Activated naive CD4-positive, alpha-beta T cell treated with anti-CD3 and anti-CD28 coated beads, Interleukin-2, amount 10 ng/mL, durations not matched to agents 7 days and 5 days (primary cell): ENCODE data around the gene AZIN2.

ENCODE experiments used
- CTCF ChIA-PET: fragments of 350-600 bp; sonication (Branson Sonifier 250); formaldehyde crosslinking; loops from one replicate; lab custom pipeline; 2021; ENCODE audit warnings: antibody characterized with exemption; lab: Charles Lee
- DNase-seq: peaks from one replicate; pipeline ENCODE4 v3.0.0-alpha.2; 2020
- H3K27ac Mint-ChIP-seq: one replicate; pipeline ENCODE4 v1.8.0; 2021; ENCODE audit warnings: mild to moderate bottlenecking, moderate library complexity, mixed read lengths
- H3K27me3 Mint-ChIP-seq: one replicate; pipeline ENCODE4 v1.8.0; 2021; ENCODE audit warnings: mild to moderate bottlenecking, mixed read lengths
- H3K36me3 Mint-ChIP-seq: one replicate; pipeline ENCODE4 v1.8.0; 2021; ENCODE audit warnings: mixed read lengths
- H3K4me1 Mint-ChIP-seq: one replicate; pipeline ENCODE4 v1.8.0; 2021; ENCODE audit warnings: mixed read lengths
- H3K4me3 Mint-ChIP-seq: one replicate; pipeline ENCODE4 v1.8.0; 2021; ENCODE audit warnings: mild to moderate bottlenecking, moderate library complexity, mixed read lengths
- H3K9me3 Mint-ChIP-seq: one replicate; pipeline ENCODE4 v1.8.0; 2021; ENCODE audit warnings: mixed read lengths

AZIN2 gene

GRCh38 chr1:33165209-33165608 lies 84.3 kb downstream of the AZIN2 start:
- Mint-ChIP-seq H3K27me3 (no peaks in the 10 kb centered on the region), H3K4me3 (no peak overlapping the region), H3K4me1 (no peaks in the 10 kb centered on the region), H3K27ac (no peak overlapping the region), H3K36me3 (peaks cover 5% of the 10 kb centered on the region), H3K9me3 (no peaks in the 10 kb centered on the region)
- no peak for DNase-seq
- CTCF ChIA-PET: no interaction called here

- Mint-ChIP-seq H3K27me3 (no peaks in the 10 kb centered on the region), H3K9me3 (no peaks in the 10 kb centered on the region), H3K4me1 (no peaks in the 10 kb centered on the region), H3K27ac (no peak overlapping the region), H3K36me3 (peaks cover 5% of the 10 kb centered on the region), H3K4me3 (no peak overlapping the region)
- no peak for DNase-seq
- CTCF ChIA-PET: no interaction called here
Measured at GRCh38 chr1:33165809-33166208, 84.9 kb downstream of the AZIN2 start.

DNA sequence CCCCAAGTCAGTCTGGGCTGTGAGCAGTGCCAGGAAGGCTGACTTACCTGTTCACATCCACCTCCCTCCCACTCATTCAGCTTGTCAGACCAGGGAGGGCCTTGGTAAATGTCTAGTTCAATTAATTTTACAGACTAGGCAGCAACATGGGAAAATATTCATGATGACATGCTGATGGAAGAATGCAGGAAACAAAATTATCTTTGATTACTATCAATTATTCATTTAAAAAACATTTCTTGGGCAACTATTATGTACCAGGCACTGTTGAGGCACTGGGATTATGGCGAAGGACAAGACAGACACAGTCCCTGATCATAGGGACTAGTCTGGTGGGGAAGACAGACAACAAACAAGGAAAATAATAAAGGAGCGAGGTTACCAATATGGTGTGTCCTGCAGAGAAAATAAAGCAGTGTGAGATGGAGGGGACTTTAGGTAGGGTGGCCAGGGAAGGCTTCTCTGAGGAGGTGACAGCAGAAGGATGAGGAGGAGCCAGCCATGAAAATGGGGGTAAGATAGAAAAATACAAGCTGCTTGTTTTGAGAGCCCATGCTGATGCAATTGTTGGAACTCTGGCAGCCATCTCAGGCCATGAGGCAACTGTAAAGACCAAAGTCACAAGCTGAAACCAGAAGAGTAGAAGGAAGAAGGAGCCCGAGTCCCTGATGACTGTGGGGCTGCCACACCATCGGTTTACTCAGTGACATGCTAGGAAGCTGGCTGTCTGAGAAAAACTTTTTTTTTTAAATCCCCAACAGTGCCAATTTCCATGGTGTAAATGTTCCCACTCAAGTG lies 86.9 kb downstream of the AZIN2 start:
- H3K9me3 Mint-ChIP-seq: no peaks in the 10 kb centered on the region
- no peak overlapping the region for H3K4me3 Mint-ChIP-seq
- peaks cover 7% of the 10 kb centered on the region for H3K4me1 Mint-ChIP-seq
- no peak for DNase-seq
- CTCF ChIA-PET: interaction anchor here (1.2 kb wide), 1 partner anchor 30 kb away, joined by 4 read pairs; no protein-coding TSS in a partner anchor
- no peaks in the 10 kb centered on the region for H3K27me3 Mint-ChIP-seq
- H3K27ac Mint-ChIP-seq: no peak overlapping the region
- peaks cover 5% of the 10 kb centered on the region for H3K36me3 Mint-ChIP-seq

GRCh38 chr1:33168556-33169289 lies 87.8 kb downstream of the AZIN2 start:
- Mint-ChIP-seq H3K4me1 (peaks cover 12% of the 10 kb centered on the region), H3K9me3 (no peaks in the 10 kb centered on the region), H3K36me3 (peaks cover 4% of the 10 kb centered on the region), H3K27ac (no peak overlapping the region), H3K4me3 (no peak overlapping the region), H3K27me3 (no peaks in the 10 kb centered on the region)
- DNase-seq: no peak
- CTCF ChIA-PET: interaction anchor here (1.2 kb wide), 1 partner anchor 31 kb away, joined by 4 read pairs; no protein-coding TSS in a partner anchor

DNA sequence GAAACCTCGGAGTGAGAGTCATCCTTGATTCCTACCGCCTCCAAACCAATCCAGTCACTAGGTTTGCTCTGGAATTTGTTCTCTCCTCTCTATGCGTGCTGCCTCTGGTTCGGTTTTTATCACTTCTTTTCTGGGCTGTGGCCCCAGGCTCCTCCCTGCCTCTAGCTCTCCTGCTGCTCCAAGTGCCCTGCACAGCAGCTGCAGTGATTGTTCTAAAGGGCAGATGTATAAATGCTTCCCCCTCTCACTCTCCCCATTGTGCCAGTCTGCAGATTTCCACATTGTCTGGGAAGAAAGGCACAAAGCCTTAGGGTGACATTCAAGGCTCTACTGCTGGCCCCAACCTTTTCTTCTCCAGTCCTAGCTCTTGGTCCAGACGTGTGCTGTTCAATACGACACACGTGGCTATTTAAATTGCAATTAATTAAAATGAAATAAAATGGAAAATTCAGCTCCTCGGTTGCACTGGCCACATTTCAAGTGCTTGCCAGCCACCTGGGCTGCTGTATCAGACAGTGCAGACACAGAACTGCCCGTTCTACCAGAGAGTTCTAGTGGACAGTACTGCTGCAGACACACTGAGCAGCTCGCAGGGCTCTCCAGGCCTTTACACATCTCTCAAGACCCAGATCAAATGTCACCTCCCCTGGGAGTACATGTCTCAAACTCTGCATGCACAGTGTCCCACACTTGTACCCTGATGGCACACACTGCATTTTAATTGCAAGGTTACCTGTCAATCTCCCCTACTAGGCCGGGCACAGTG lies 88.5 kb downstream of the AZIN2 start:
- Mint-ChIP-seq H3K4me3 (no peak overlapping the region), H3K27me3 (no peaks in the 10 kb centered on the region), H3K27ac (no peak overlapping the region), H3K36me3 (peaks cover 4% of the 10 kb centered on the region), H3K4me1 (peaks cover 12% of the 10 kb centered on the region), H3K9me3 (no peaks in the 10 kb centered on the region)
- no peak for DNase-seq
- CTCF ChIA-PET: no interaction called here
